HT1080 (cell line): ENCODE results near the gene TAGLN3. TPM values are rescaled to one million over a fixed set of nuclear protein-coding genes. Genes with fewer than 3 reads are reported as not detected.
"Not testable (repeated sequence)": the region's sequence is repeated elsewhere in the genome, so short reads cannot be mapped to it uniquely, and the experiment has no call there.

Experiments used
- DNase-seq: peaks from one replicate; pipeline ENCODE4 v3.0.0-alpha.2; 2015; ENCODE audit warnings: low read depth
- total RNA-seq: library from RNA; depleted of rRNA; stranded (reverse); fragments of >200 nt; shearing (Covaris generic); gene quantifications from 2 replicates; pipeline ENCODE4 v1.2.3, GENCODE V29; 2014

The TAGLN3 gene
- total RNA-seq, 1 experiment from 2014 or later, result 16.4 TPM

- no peak for DNase-seq
Observed at GRCh38 chr3:112007633-112008032, 8.9 kb downstream of the TAGLN3 start.

GRCh38 chr3:112009670-112010069 is 10.9 kb downstream of the TAGLN3 start:
- no peak for DNase-seq

- no peak for DNase-seq
Observed at GRCh38 chr3:112010636-112011035, 11.9 kb downstream of the TAGLN3 start.

GRCh38 chr3:112011376-112011940 is 12.7 kb downstream of the TAGLN3 start:
- no peak for DNase-seq

- no peak for DNase-seq
Observed at GRCh38 chr3:112012205-112012992, 13.7 kb downstream of the TAGLN3 start.

- peak; percentile 72 for DNase-seq
Observed at GRCh38 chr3:112013058-112013783, 14.5 kb downstream of the TAGLN3 start.

GRCh38 chr3:112013784-112014143 is 15.0 kb downstream of the TAGLN3 start:
- DNase-seq, result no peak

GRCh38 chr3:112017091-112017490 is 18.4 kb downstream of the TAGLN3 start:
- DNase-seq, result peak; percentile 34

- no peak for DNase-seq
Observed at GRCh38 chr3:112018712-112019111, 20.0 kb downstream of the TAGLN3 start.

GRCh38 chr3:112019716-112020115 is 21.0 kb downstream of the TAGLN3 start:
- DNase-seq, result no peak

GRCh38 chr3:112020674-112021085 is 22.0 kb downstream of the TAGLN3 start:
- no peak for DNase-seq

- DNase-seq, result no peak
Observed at GRCh38 chr3:112027142-112027541, 28.4 kb downstream of the TAGLN3 start.

GRCh38 chr3:112027826-112028225 is 29.1 kb downstream of the TAGLN3 start:
- no peak for DNase-seq

- DNase-seq, result peak; percentile 86
Observed at GRCh38 chr3:112030901-112031300, 32.2 kb downstream of the TAGLN3 start.

- no peak for DNase-seq
Observed at GRCh38 chr3:112032098-112032731, 33.5 kb downstream of the TAGLN3 start.

- no peak for DNase-seq
Observed at GRCh38 chr3:112034436-112034835, 35.7 kb downstream of the TAGLN3 start, which contains the start of gene TMPRSS7. TSS of gene TMPRSS7 (plus strand) at chr3:112034736. CDS start at chr3:112034846, 110 bp downstream.

GRCh38 chr3:112035241-112035640 is 36.5 kb downstream of the TAGLN3 start:
- no peak for DNase-seq

GRCh38 chr3:112037194-112037593 is 38.5 kb downstream of the TAGLN3 start:
- DNase-seq, result not testable (repeated sequence)

- DNase-seq, result no peak
Observed at GRCh38 chr3:112038863-112039262, 40.1 kb downstream of the TAGLN3 start.

GRCh38 chr3:112041321-112041720 is 42.6 kb downstream of the TAGLN3 start:
- no peak for DNase-seq

GRCh38 chr3:112042842-112043280 is 44.1 kb downstream of the TAGLN3 start:
- no peak for DNase-seq
